ENCODE measurements around the gene ATG7. TPM values are rescaled to one million over a fixed set of nuclear protein-coding genes. Genes with fewer than 3 reads are reported as not detected.

The ATG7 gene
- total RNA-seq, 1 experiment from 2014 or later: 36.0 TPM

GRCh38 chr3:11467875-11468274, 195.7 kb downstream of the ATG7 start:
- in situ Hi-C loops (cut with HindIII; ENCODE audit: low pct_unique_long_range_greater_than_20kb, low sequenced_read_pairs): no loop called here
- ATAC-seq: no peak

DNA sequence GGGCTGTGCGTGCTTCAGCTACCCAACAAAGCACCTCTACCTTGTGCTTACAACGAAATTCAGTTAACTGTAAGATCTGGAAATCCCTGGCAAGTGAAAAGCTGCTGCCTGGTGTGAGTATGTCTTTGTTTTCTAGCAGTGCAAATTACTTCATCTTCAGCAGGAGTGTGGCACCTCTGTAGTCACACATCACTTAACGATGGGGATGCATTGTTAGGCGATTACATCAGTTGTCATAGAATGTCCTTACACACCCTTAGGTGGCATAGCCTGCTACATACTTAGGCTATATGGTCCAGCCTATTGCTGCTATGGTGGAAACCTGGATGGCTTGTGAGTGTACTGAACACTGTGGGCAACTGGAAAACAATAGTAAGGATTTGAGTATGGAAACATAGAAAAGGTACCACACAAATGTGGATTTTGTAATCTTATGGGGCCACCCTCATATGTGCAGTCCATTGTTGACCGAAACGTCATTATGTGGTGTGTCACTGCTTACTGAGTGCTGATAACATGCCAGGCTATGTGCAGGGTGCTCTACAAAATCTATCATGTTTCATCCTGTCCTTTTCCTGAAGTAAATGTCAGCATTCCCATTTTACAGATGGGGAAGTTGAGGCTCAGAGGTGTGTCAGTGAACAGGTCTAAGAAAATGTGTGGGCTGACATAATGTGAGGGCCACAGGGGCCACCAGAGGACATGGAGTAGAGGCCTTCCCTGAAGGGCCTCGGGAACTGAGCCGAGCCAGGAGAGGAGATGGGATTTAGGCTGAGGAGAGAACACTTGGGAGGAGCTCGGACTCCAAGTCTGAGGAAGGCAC, 198.0 kb downstream of the ATG7 start:
- peak; percentile 45; the same call in 1 of the 2 replicates for ATAC-seq
- Histone ChIP-seq H3K36me3 (ENCODE audit: control insufficient read depth, insufficient read depth, low read length) (no peaks in the 10 kb centered on the region), H3K27me3 (ENCODE audit: control insufficient read depth, insufficient read depth, low read length) (no peaks in the 10 kb centered on the region), H3K9me3 (ENCODE audit: control insufficient read depth, insufficient read depth, low read depth, low read length) (no peaks in the 10 kb centered on the region), H3K4me3 (ENCODE audit: low read depth in 2 of 2, low read length in 2 of 2) (no peak overlapping the region), H3K27ac (ENCODE audit: low read length) (no peak overlapping the region), H3K4me1 (ENCODE audit: control insufficient read depth, insufficient read depth, low read length) (no peaks in the 10 kb centered on the region)
- TF ChIP-seq, protein P1, sequence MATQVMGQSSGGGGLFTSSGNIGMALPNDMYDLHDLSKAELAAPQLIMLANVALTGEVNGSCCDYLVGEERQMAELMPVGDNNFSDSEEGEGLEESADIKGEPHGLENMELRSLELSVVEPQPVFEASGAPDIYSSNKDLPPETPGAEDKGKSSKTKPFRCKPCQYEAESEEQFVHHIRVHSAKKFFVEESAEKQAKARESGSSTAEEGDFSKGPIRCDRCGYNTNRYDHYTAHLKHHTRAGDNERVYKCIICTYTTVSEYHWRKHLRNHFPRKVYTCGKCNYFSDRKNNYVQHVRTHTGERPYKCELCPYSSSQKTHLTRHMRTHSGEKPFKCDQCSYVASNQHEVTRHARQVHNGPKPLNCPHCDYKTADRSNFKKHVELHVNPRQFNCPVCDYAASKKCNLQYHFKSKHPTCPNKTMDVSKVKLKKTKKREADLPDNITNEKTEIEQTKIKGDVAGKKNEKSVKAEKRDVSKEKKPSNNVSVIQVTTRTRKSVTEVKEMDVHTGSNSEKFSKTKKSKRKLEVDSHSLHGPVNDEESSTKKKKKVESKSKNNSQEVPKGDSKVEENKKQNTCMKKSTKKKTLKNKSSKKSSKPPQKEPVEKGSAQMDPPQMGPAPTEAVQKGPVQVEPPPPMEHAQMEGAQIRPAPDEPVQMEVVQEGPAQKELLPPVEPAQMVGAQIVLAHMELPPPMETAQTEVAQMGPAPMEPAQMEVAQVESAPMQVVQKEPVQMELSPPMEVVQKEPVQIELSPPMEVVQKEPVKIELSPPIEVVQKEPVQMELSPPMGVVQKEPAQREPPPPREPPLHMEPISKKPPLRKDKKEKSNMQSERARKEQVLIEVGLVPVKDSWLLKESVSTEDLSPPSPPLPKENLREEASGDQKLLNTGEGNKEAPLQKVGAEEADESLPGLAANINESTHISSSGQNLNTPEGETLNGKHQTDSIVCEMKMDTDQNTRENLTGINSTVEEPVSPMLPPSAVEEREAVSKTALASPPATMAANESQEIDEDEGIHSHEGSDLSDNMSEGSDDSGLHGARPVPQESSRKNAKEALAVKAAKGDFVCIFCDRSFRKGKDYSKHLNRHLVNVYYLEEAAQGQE (IDR thresholded peaks at IDR 0.05; ENCODE audit: insufficient read depth in 1 of 2, low read depth in 2 of 2, low read length in 1 of 2): no peak
- no peak for TF ChIP-seq POLR2AphosphoS5 (IDR thresholded peaks at IDR 0.05; ENCODE audit: low read depth, low read length)
- TF ChIP-seq SIN3A (IDR thresholded peaks at IDR 0.05; ENCODE audit: borderline replicate concordance, insufficient read depth, low read depth, low read length): no peak
- no peak for TF ChIP-seq TCF7L2 (IDR thresholded peaks at IDR 0.05; ENCODE audit: low read depth, low read length)
- TF ChIP-seq, protein P2, sequence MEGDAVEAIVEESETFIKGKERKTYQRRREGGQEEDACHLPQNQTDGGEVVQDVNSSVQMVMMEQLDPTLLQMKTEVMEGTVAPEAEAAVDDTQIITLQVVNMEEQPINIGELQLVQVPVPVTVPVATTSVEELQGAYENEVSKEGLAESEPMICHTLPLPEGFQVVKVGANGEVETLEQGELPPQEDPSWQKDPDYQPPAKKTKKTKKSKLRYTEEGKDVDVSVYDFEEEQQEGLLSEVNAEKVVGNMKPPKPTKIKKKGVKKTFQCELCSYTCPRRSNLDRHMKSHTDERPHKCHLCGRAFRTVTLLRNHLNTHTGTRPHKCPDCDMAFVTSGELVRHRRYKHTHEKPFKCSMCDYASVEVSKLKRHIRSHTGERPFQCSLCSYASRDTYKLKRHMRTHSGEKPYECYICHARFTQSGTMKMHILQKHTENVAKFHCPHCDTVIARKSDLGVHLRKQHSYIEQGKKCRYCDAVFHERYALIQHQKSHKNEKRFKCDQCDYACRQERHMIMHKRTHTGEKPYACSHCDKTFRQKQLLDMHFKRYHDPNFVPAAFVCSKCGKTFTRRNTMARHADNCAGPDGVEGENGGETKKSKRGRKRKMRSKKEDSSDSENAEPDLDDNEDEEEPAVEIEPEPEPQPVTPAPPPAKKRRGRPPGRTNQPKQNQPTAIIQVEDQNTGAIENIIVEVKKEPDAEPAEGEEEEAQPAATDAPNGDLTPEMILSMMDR (IDR thresholded peaks at IDR 0.05): no peak
- BruUV-seq (replicated peaks): no TSS peak
- DNase-seq (ENCODE audit: low read depth, low spot score): no peak
- intact Hi-C loops (cut with micrococcal nuclease; ENCODE audit: unreplicated experiment) (no loop called here), in situ Hi-C loops (cut with HindIII; ENCODE audit: low pct_unique_long_range_greater_than_20kb, low sequenced_read_pairs) (no loop called here)
- ChIA-PET CTCF (interaction anchor here (0.6 to 0.7 kb wide), 2 partner anchors 32 to 435 kb away, joined by 4 to 8 read pairs; no protein-coding TSS in a partner anchor), POLR2A (no interaction called here)

More at GRCh38 chr3:11467875-11468274, 195.7 kb downstream of the ATG7 start:
- intact Hi-C loops (cut with micrococcal nuclease; ENCODE audit: unreplicated experiment): no loop called here
- CTCF ChIA-PET: no interaction called here
- POLR2A ChIA-PET: no interaction called here
- BruUV-seq (replicated peaks): no TSS peak
- no peak for DNase-seq (ENCODE audit: low read depth, low spot score)
- H3K27ac ChIP-seq (ENCODE audit: low read length): no peak overlapping the region
- TF ChIP-seq, protein P1 (IDR thresholded peaks at IDR 0.05; ENCODE audit: insufficient read depth in 1 of 2, low read depth in 2 of 2, low read length in 1 of 2): no peak
- TF ChIP-seq SIN3A (IDR thresholded peaks at IDR 0.05; ENCODE audit: borderline replicate concordance, insufficient read depth, low read depth, low read length): no peak
- no peak for TF ChIP-seq TCF7L2 (IDR thresholded peaks at IDR 0.05; ENCODE audit: low read depth, low read length)
- TF ChIP-seq, protein P2 (IDR thresholded peaks at IDR 0.05): no peak
- no peak for TF ChIP-seq POLR2AphosphoS5 (IDR thresholded peaks at IDR 0.05; ENCODE audit: low read depth, low read length)
- no peak overlapping the region for H3K4me3 ChIP-seq (ENCODE audit: low read depth in 2 of 2, low read length in 2 of 2)
- no peaks in the 10 kb centered on the region for H3K36me3 ChIP-seq (ENCODE audit: control insufficient read depth, insufficient read depth, low read length)
- H3K9me3 ChIP-seq (ENCODE audit: control insufficient read depth, insufficient read depth, low read depth, low read length): no peaks in the 10 kb centered on the region
- no peaks in the 10 kb centered on the region for H3K27me3 ChIP-seq (ENCODE audit: control insufficient read depth, insufficient read depth, low read length)
- no peaks in the 10 kb centered on the region for H3K4me1 ChIP-seq (ENCODE audit: control insufficient read depth, insufficient read depth, low read length)
